Liver (tissue), 9 donors: Measurements from ENCODE around the gene ARPP21. TPM values are rescaled to one million over a fixed set of nuclear protein-coding genes. Genes with fewer than 3 reads are reported as not detected.

Experiments
- DNase-seq: peaks from one replicate; pipeline ENCODE4 v3.0.0-alpha.2; 2017; ENCODE audit warnings: low spot score
- H3K27ac ChIP-seq, 2 donors: one replicate each; pipeline ENCODE4 v1.7.0; 2013; ENCODE audit warnings: inconsistent platforms in 2 of 2, low read length in 2 of 2, control low read depth in 1 of 2, low read depth in 1 of 2, mild to moderate bottlenecking in 1 of 2
- H3K27me3 ChIP-seq, 4 donors: one replicate each; pipeline versions ENCODE4 v1.6.1 to v1.7.0; 2013; ENCODE audit warnings: low read length in 3 of 4, inconsistent platforms in 1 of 4, mild to moderate bottlenecking in 1 of 4, moderate library complexity in 1 of 4; ENCODE audit not compliant: control insufficient read depth in 4 of 4, insufficient read depth in 4 of 4
- H3K36me3 ChIP-seq, 4 donors: one replicate each; pipeline versions ENCODE4 v1.6.1 to v1.7.0; 2013; ENCODE audit warnings: low read length in 3 of 4, mild to moderate bottlenecking in 3 of 4, low read depth in 1 of 4, moderate library complexity in 1 of 4; ENCODE audit not compliant: control insufficient read depth in 4 of 4, insufficient read depth in 3 of 4
- H3K4me1 ChIP-seq, 4 donors: one replicate each; pipeline versions ENCODE4 v1.6.1 to v1.7.0; 2013; ENCODE audit warnings: low read length in 3 of 4, mild to moderate bottlenecking in 3 of 4, moderate library complexity in 1 of 4; ENCODE audit not compliant: control insufficient read depth in 4 of 4, insufficient read depth in 4 of 4
- H3K4me3 ChIP-seq, 3 donors: one replicate each; pipeline versions ENCODE4 v1.6.1 to v1.7.0; 2013; ENCODE audit warnings: low read length in 3 of 3, control low read depth in 1 of 3, low read depth in 1 of 3, mild to moderate bottlenecking in 1 of 3
- H3K9ac ChIP-seq, 2 donors: one replicate each; pipeline ENCODE4 v1.7.0; 2013; ENCODE audit warnings: low read length in 2 of 2, mild to moderate bottlenecking in 2 of 2, moderate library complexity in 2 of 2, control low read depth in 1 of 2, low read depth in 1 of 2
- H3K9me3 ChIP-seq, 4 donors: one replicate each; pipeline versions ENCODE4 v1.6.1 to v1.7.0; 2013; ENCODE audit warnings: low read length in 3 of 4; ENCODE audit not compliant: control insufficient read depth in 4 of 4
- CTCF ChIP-seq: fragments of 150-350 bp; IDR thresholded peaks from 2 replicates; pipeline ENCODE4 v1.5.1; 2017; ENCODE audit warnings: improper control_type of control experiment, low read depth, low read length; ENCODE audit not compliant: missing input control
- EGR1 ChIP-seq, 2 donors: IDR thresholded peaks; 2 replicates each; pipeline ENCODE4 v1.6.1; 2016 to 2018; ENCODE audit warnings: antibody characterized with exemption in 2 of 2, low read depth in 2 of 2
- FOXA1 ChIP-seq: IDR thresholded peaks from 2 replicates; pipeline ENCODE4 v1.6.1; 2016; ENCODE audit warnings: antibody characterized with exemption
- FOXA2 ChIP-seq: IDR thresholded peaks from 2 replicates; pipeline ENCODE4 v1.6.1; 2016; ENCODE audit warnings: antibody characterized with exemption
- GABPA ChIP-seq, 2 donors: IDR thresholded peaks in 1 of 2; conservative IDR thresholded peaks in 1 of 2; 2 replicates each; pipeline ENCODE4 v1.6.1; 2016; ENCODE audit warnings: antibody characterized with exemption in 2 of 2, mild to moderate bottlenecking in 1 of 2, moderate library complexity in 1 of 2
- HNF4G ChIP-seq: IDR thresholded peaks from 2 replicates; pipeline ENCODE4 v1.6.1; 2016; ENCODE audit warnings: antibody characterized with exemption
- JUND ChIP-seq, 2 donors: IDR thresholded peaks; 2 replicates each; pipeline ENCODE4 v1.6.1; 2016; ENCODE audit warnings: antibody characterized with exemption in 2 of 2
- NR2F2 ChIP-seq: IDR thresholded peaks from 2 replicates; pipeline ENCODE4 v1.6.1; 2016; ENCODE audit warnings: antibody characterized with exemption
- RAD21 ChIP-seq, 2 donors: IDR thresholded peaks; 2 replicates each; pipeline ENCODE4 v1.6.1; 2016; ENCODE audit warnings: antibody characterized with exemption in 2 of 2, mild to moderate bottlenecking in 2 of 2
- RXRA ChIP-seq, 2 donors: IDR thresholded peaks; 2 replicates each; pipeline ENCODE4 v1.6.1; 2017 to 2018; ENCODE audit warnings: antibody characterized with exemption in 2 of 2, mild to moderate bottlenecking in 1 of 2
- SP1 ChIP-seq: IDR thresholded peaks from 2 replicates; pipeline ENCODE4 v1.6.1; 2018; ENCODE audit warnings: antibody characterized with exemption, mild to moderate bottlenecking
- TAF1 ChIP-seq: conservative IDR thresholded peaks from 2 replicates; pipeline ENCODE4 v1.6.1; 2016; ENCODE audit warnings: antibody characterized with exemption, mild to moderate bottlenecking
- YY1 ChIP-seq: IDR thresholded peaks from 2 replicates; pipeline ENCODE4 v1.6.1; 2016; ENCODE audit warnings: antibody characterized with exemption, mild to moderate bottlenecking
- ZBTB33 ChIP-seq: IDR thresholded peaks from 2 replicates; pipeline ENCODE4 v1.6.1; 2016; ENCODE audit warnings: antibody characterized with exemption
- WGBS: extraction: QIAGEN DNeasy Blood & Tissue Kit; methylation state at CpG from one replicate; pipeline ENCODE4 v1.1.7; 2013; 5-methylcytosine and 5-hydroxymethylcytosine counted together
- polyA plus RNA-seq, 2 donors: library from polyadenylated mRNA; stranded (reverse) in 1 of 2; unstranded in 1 of 2; fragments of 200-250 nt in 1 of 2; fragments of >200 nt in 1 of 2; fragmentation: Nextera tagmentation in 1 of 2; extraction: Ambion mirVana in 1 of 2; gene quantifications; one replicate each; pipeline versions ENCODE4 v1.2.1 to v1.2.3, GENCODE V29; 2013 to 2015
- total RNA-seq, 2 donors: library from RNA; depleted of rRNA; stranded (reverse); fragments of >200 nt; gene quantifications; one replicate each; pipeline ENCODE4 v1.2.3, GENCODE V29; 2014
- TF ChIP-seq, protein P1 (sequence below): IDR thresholded peaks from 2 replicates; pipeline ENCODE4 v1.6.1; 2016; ENCODE audit warnings: antibody characterized with exemption
- donor health status: healthy.
- donor health status: healthy.
- donor health status: healthy.
- donor health status: healthy.
- donor health status: healthy.

The ARPP21 gene
- total RNA-seq (1 to 10 TPM in 1 of 2 donors, under 1 TPM in 1; 0.42 to 1.3 TPM), polyA plus RNA-seq (under 1 TPM in 1 of 2 donors, not detected in 1; 0.66 TPM)

DNA sequence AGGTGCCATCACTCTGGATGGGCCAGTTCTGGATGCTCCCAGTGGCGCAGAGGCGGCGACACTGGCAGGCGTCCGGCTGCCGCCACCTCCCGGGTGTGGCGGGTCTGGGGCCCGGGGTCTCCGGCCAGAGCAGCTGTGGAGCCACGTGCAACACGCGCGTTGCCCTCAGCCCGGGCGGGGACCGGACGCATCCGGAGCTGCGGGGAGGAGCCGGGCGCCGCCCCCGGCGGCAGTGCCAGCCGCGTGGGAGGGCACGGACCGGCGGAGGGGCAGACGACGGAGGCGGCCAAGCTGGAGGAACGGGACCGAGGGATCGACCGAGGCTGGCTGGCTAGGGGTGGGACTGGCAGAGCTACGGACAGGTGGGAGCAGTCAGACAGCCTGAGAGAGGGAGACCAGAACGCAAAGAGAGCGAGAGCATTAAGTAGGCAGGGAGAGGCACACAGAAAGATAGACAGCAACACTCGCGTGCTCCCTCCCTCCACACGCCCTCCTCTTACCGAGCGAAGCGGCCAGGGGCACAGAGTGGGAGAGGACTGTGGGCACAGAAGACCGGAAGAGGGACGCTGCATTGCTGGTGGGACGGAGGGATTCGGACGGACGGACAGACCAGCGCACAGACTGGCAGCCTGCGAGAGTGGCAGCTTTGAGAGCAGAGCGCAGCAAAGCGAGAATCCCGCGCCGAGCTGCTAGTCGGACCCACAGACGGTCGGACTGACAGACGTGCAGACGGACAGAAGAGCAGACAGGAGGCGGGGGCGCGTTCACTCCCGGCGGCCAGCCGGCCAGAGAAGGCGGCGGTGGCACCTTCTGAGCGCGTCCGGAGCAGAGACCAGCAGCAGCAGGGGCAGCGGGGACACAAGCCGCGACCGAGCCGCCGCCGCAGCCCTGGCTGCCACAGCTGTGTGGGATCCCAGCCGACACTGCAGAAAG is at the start of gene ARPP21:
Gene ARPP21, plus strand, starts transcription at position 272 of the 933 bp plus-strand sequence. CDS start 42,227 bp downstream, outside the sequence.
- peak within 1 kb of the TSS; percentile 32 to 62 for H3K27ac ChIP-seq
- H3K9ac ChIP-seq = peak within 1 kb of the TSS in 1 of 2 donors; percentile 20
- H3K4me1 ChIP-seq = peaks cover 0 to 25% (median 6%) of the 10 kb centered on the region in 4 donors
- peak; percentile 23 for TF ChIP-seq YY1
- no peak for TF ChIP-seq TAF1
- no peaks in the 10 kb centered on the region for H3K9me3 ChIP-seq
- 2% methylated on average over 83 of the region's 83 CpGs for WGBS
- peak; percentile 37 for DNase-seq
- H3K27me3 ChIP-seq = peaks cover 0 to 2% (median under 1%) of the 10 kb centered on the region in 4 donors
- peak within 1 kb of the TSS; percentile 53 to 89 (median 65) for H3K4me3 ChIP-seq
- no peaks in the 10 kb centered on the region for H3K36me3 ChIP-seq

- no peaks in the 10 kb centered on the region for H3K36me3 ChIP-seq
- no peaks in the 10 kb centered on the region for H3K27me3 ChIP-seq
- TF ChIP-seq, protein P1, sequence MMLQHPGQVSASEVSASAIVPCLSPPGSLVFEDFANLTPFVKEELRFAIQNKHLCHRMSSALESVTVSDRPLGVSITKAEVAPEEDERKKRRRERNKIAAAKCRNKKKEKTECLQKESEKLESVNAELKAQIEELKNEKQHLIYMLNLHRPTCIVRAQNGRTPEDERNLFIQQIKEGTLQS = no peak
- TF ChIP-seq ZBTB33 (no peak), NR2F2 (no peak), HNF4G (no peak), FOXA2 (no peak), SP1 (no peak), FOXA1 (no peak), EGR1 (IDR thresholded peaks at IDR 0.05; ENCODE audit: low read depth in 2 of 2) (no peak), TAF1 (no peak), RXRA (IDR thresholded peaks at IDR 0.05) (no peak)
- WGBS = 70% methylated on average over 5 of the region's 5 CpGs
- no peak overlapping the region for H3K4me3 ChIP-seq
- no peaks in the 10 kb centered on the region for H3K4me1 ChIP-seq
- no peak for DNase-seq
- no peak overlapping the region for H3K9ac ChIP-seq
- no peaks in the 10 kb centered on the region for H3K9me3 ChIP-seq
- H3K27ac ChIP-seq = no peak overlapping the region
Observed at GRCh38 chr3:35592589-35593295, 46.6 kb upstream of the ARPP21 start.

- Histone ChIP-seq H3K27me3 (no peaks in the 10 kb centered on the region), H3K36me3 (no peaks in the 10 kb centered on the region), H3K9ac (no peak overlapping the region), H3K27ac (no peak overlapping the region), H3K4me1 (no peaks in the 10 kb centered on the region), H3K9me3 (no peaks in the 10 kb centered on the region), H3K4me3 (no peak overlapping the region)
- DNase-seq = no peak
- TF ChIP-seq TAF1 (no peak), RXRA (IDR thresholded peaks at IDR 0.05) (no peak), RAD21 (IDR thresholded peaks at IDR 0.05) (no peak), CTCF (no peak), HNF4G (no peak), ZBTB33 (no peak), GABPA (IDR thresholded peaks at IDR 0.05 in 1 of 2, conservative IDR thresholded peaks at IDR 0.05 in 1 of 2) (no peak), JUND (IDR thresholded peaks at IDR 0.05) (no peak), YY1 (no peak)
Observed at GRCh38 chr3:35594739-35595138, 44.6 kb upstream of the ARPP21 start.
